Loucy (cell line): ENCODE data around the gene GLRA1.

ENCODE experiments used
- EZH2phosphoT487 ChIP-seq: fragments of 200-600 bp; IDR thresholded peaks from 2 replicates; pipeline ENCODE4 v1.6.1; 2018; ENCODE audit warnings: antibody characterized with exemption, mild to moderate bottlenecking, moderate library complexity, borderline replicate concordance
- TF ChIP-seq, protein P1 (sequence below): fragments of 200-600 bp; sonication (generic); conservative IDR thresholded peaks from 2 replicates; pipeline ENCODE4 v1.5.1; 2014; ENCODE audit warnings: mild to moderate bottlenecking, antibody characterized with exemption, low read length

DNA sequence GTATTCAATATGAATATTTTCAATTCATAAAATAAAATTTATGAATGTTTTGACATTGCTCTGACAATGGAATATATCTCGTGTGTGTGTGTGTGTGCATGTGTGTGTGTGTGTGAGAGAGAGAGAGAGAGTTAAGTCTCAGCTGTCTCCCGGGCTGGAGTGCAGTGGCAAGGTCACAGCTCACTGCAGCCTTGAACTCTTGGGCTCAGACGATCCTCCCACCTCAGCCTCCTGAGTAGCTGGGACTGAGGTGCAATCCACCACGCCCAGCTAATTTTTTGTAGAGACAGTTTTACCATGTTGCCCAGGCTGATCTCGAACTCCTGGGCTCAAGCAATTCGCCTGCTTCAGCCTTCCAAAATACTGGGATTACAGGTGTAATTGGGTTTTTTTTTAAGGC, 136.8 kb downstream of the GLRA1 start:
- TF ChIP-seq, protein P1, sequence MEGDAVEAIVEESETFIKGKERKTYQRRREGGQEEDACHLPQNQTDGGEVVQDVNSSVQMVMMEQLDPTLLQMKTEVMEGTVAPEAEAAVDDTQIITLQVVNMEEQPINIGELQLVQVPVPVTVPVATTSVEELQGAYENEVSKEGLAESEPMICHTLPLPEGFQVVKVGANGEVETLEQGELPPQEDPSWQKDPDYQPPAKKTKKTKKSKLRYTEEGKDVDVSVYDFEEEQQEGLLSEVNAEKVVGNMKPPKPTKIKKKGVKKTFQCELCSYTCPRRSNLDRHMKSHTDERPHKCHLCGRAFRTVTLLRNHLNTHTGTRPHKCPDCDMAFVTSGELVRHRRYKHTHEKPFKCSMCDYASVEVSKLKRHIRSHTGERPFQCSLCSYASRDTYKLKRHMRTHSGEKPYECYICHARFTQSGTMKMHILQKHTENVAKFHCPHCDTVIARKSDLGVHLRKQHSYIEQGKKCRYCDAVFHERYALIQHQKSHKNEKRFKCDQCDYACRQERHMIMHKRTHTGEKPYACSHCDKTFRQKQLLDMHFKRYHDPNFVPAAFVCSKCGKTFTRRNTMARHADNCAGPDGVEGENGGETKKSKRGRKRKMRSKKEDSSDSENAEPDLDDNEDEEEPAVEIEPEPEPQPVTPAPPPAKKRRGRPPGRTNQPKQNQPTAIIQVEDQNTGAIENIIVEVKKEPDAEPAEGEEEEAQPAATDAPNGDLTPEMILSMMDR = no peak
- no peak for TF ChIP-seq EZH2phosphoT487
